Measurements from ENCODE around the gene TIA1.

Gene TIA1

GRCh38 chr2:70242552-70242951, 5.9 kb downstream of the TIA1 start:
- Histone ChIP-seq H3F3A (ENCODE audit: insufficient read depth, low read length) (no peaks in the 10 kb centered on the region), H3K4me3 (ENCODE audit: low read depth, low read length, poor library complexity, severe bottlenecking) (no peak overlapping the region), H3K9me2 (ENCODE audit: low read depth, low read length) (no peaks in the 10 kb centered on the region), H2AFZ (ENCODE audit: low read length) (no peak overlapping the region), H3K9me3 (ENCODE audit: low read length) (no peaks in the 10 kb centered on the region), H4K20me1 (ENCODE audit: insufficient read depth, low read length) (peaks cover 4% of the 10 kb centered on the region; the same call in 1 of the 2 replicates), H3K27me3 (ENCODE audit: insufficient read depth, low read length) (no peaks in the 10 kb centered on the region), H3K9ac (ENCODE audit: low read length) (no peak overlapping the region), H3K4me2 (ENCODE audit: low read length) (no peak overlapping the region), H3K27ac (ENCODE audit: low read depth, low read length, poor library complexity, severe bottlenecking) (no peak overlapping the region), H3K79me2 (ENCODE audit: insufficient read depth, low read length) (peaks cover 94% of the 10 kb centered on the region), H3K4me1 (ENCODE audit: insufficient read depth, low read length, severe bottlenecking) (peaks cover 36% of the 10 kb centered on the region), H3K36me3 (ENCODE audit: insufficient read depth, low read length) (peaks cover 49% of the 10 kb centered on the region)
- TF ChIP-seq CTCF (IDR thresholded peaks at IDR 0.05; ENCODE audit: low read length), result no peak
- no peak for TF ChIP-seq EZH2 (IDR thresholded peaks at IDR 0.05; ENCODE audit: borderline replicate concordance, low read length)

- H3K79me2 ChIP-seq (ENCODE audit: insufficient read depth, low read length), result peaks cover 92% of the 10 kb centered on the region
- H3K9ac ChIP-seq (ENCODE audit: low read length), result no peak overlapping the region
- H3K9me2 ChIP-seq (ENCODE audit: low read depth, low read length), result no peaks in the 10 kb centered on the region
- no peak overlapping the region for H2AFZ ChIP-seq (ENCODE audit: low read length)
- peaks cover 28% of the 10 kb centered on the region for H3K4me1 ChIP-seq (ENCODE audit: insufficient read depth, low read length, severe bottlenecking)
- TF ChIP-seq CTCF (IDR thresholded peaks at IDR 0.05; ENCODE audit: low read length) (no peak), EZH2 (IDR thresholded peaks at IDR 0.05; ENCODE audit: borderline replicate concordance, low read length) (no peak)
- no peak overlapping the region for H3K4me3 ChIP-seq (ENCODE audit: low read depth, low read length, poor library complexity, severe bottlenecking)
- H3K27ac ChIP-seq (ENCODE audit: low read depth, low read length, poor library complexity, severe bottlenecking), result no peak overlapping the region
- H3K9me3 ChIP-seq (ENCODE audit: low read length), result no peaks in the 10 kb centered on the region
- no peak overlapping the region for H3K4me2 ChIP-seq (ENCODE audit: low read length)
- H3K36me3 ChIP-seq (ENCODE audit: insufficient read depth, low read length), result peaks cover 59% of the 10 kb centered on the region
- H4K20me1 ChIP-seq (ENCODE audit: insufficient read depth, low read length), result peaks cover 4% of the 10 kb centered on the region; the same call in 1 of the 2 replicates
- H3K27me3 ChIP-seq (ENCODE audit: insufficient read depth, low read length), result no peaks in the 10 kb centered on the region
- no peaks in the 10 kb centered on the region for H3F3A ChIP-seq (ENCODE audit: insufficient read depth, low read length)
Measured at GRCh38 chr2:70241340-70241739, 7.1 kb downstream of the TIA1 start.

GRCh38 chr2:70240599-70240998, 7.8 kb downstream of the TIA1 start:
- Histone ChIP-seq H3K4me1 (ENCODE audit: insufficient read depth, low read length, severe bottlenecking) (peaks cover 21% of the 10 kb centered on the region), H2AFZ (ENCODE audit: low read length) (no peak overlapping the region), H3K4me2 (ENCODE audit: low read length) (no peak overlapping the region), H3F3A (ENCODE audit: insufficient read depth, low read length) (no peaks in the 10 kb centered on the region), H3K79me2 (ENCODE audit: insufficient read depth, low read length) (peaks cover 87% of the 10 kb centered on the region), H3K27me3 (ENCODE audit: insufficient read depth, low read length) (no peaks in the 10 kb centered on the region), H4K20me1 (ENCODE audit: insufficient read depth, low read length) (peaks cover 4% of the 10 kb centered on the region; the same call in 1 of the 2 replicates), H3K27ac (ENCODE audit: low read depth, low read length, poor library complexity, severe bottlenecking) (no peak overlapping the region), H3K9ac (ENCODE audit: low read length) (no peak overlapping the region), H3K9me2 (ENCODE audit: low read depth, low read length) (no peaks in the 10 kb centered on the region), H3K4me3 (ENCODE audit: low read depth, low read length, poor library complexity, severe bottlenecking) (no peak overlapping the region), H3K9me3 (ENCODE audit: low read length) (no peaks in the 10 kb centered on the region), H3K36me3 (ENCODE audit: insufficient read depth, low read length) (peaks cover 59% of the 10 kb centered on the region)
- TF ChIP-seq EZH2 (IDR thresholded peaks at IDR 0.05; ENCODE audit: borderline replicate concordance, low read length) (no peak), CTCF (IDR thresholded peaks at IDR 0.05; ENCODE audit: low read length) (no peak)

Data from OCI-LY1 (cell line).